HL-60 (cell line): Measurements from ENCODE around the gene DNAJB6.

Source experiments
- DNase-seq, 2 experiments: peaks; one replicate each; pipeline ENCODE4 v3.0.0-alpha.2; 2010 to 2020; ENCODE audit warnings: low read depth in 1 of 2, low spot score in 1 of 2
- H3K27ac ChIP-seq: fragments of 250-450 bp; sonication (Bioruptor Pico); replicated peaks from 2 replicates; pipeline ENCODE4 v1.5.1; 2020; ENCODE audit warnings: mild to moderate bottlenecking, moderate library complexity
- H3K27me3 ChIP-seq: fragments of 250-450 bp; sonication (Bioruptor Pico); 2 replicates; pipeline ENCODE4 v1.5.1; 2021; ENCODE audit warnings: mild to moderate bottlenecking, moderate library complexity; ENCODE audit not compliant: insufficient read depth, poor library complexity, severe bottlenecking
- H3K4me3 ChIP-seq: replicated peaks from 2 replicates; pipeline ENCODE4 v1.5.1; 2011; ENCODE audit warnings: mild to moderate bottlenecking, control low read depth, low read length; ENCODE audit not compliant: insufficient read depth
- GABPA ChIP-seq: IDR thresholded peaks from 2 replicates; pipeline ENCODE4 v1.6.1; 2012; ENCODE audit warnings: low read depth
- POLR2AphosphoS5 ChIP-seq: IDR thresholded peaks from 2 replicates; pipeline ENCODE4 v1.6.1; 2012; ENCODE audit warnings: low read depth
- SPI1 ChIP-seq: IDR thresholded peaks from 2 replicates; pipeline ENCODE4 v1.6.1; 2012; ENCODE audit warnings: low read depth, mild to moderate bottlenecking, borderline replicate concordance
- TF ChIP-seq, protein P1 (sequence below): IDR thresholded peaks from one replicate; pipeline ENCODE4 v1.5.1; 2011; ENCODE audit warnings: low read length, control low read depth, inconsistent platforms; ENCODE audit not compliant: insufficient read depth
- TF ChIP-seq, protein P2 (sequence below): IDR thresholded peaks from 2 replicates; pipeline ENCODE4 v1.6.1; 2012; ENCODE audit warnings: low read depth; ENCODE audit not compliant: insufficient replicate concordance

Gene DNAJB6

DNA sequence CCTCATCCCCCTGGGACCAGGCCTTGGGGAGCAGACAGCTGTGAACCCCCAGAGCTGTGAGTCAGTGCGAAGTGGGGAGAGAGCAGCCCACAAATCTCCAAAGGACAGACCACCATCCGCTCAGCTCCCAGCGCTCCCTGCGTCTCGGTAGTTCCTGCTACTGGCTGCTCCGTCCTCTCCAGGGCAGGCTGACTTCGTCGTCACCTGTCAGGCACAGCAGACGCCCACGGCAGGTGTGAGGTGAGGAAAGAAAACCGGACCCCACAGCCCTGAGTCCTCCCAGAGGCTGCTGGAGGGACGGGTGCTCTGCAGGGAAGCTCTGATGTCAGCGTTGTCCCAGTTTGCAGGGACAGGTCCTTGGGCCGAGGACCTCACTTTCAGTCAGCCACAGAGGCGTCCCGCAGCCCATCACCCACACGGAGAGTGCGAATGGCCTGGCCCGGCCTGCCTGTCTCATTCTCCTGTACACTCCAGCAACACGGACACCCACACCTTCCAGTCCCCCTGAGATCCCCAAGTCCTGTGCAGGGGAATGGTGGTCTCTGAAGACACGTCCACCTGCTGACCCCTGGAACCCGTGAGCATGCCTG, 95.2 kb downstream of the DNAJB6 start:
- Histone ChIP-seq H3K27me3 (no peaks in the 10 kb centered on the region), H3K27ac (no peak overlapping the region), H3K4me3 (no peak overlapping the region)
- no peak for DNase-seq
- TF ChIP-seq SPI1: no peak
- no peak for TF ChIP-seq POLR2AphosphoS5
- no peak for TF ChIP-seq GABPA
- TF ChIP-seq, protein P1, sequence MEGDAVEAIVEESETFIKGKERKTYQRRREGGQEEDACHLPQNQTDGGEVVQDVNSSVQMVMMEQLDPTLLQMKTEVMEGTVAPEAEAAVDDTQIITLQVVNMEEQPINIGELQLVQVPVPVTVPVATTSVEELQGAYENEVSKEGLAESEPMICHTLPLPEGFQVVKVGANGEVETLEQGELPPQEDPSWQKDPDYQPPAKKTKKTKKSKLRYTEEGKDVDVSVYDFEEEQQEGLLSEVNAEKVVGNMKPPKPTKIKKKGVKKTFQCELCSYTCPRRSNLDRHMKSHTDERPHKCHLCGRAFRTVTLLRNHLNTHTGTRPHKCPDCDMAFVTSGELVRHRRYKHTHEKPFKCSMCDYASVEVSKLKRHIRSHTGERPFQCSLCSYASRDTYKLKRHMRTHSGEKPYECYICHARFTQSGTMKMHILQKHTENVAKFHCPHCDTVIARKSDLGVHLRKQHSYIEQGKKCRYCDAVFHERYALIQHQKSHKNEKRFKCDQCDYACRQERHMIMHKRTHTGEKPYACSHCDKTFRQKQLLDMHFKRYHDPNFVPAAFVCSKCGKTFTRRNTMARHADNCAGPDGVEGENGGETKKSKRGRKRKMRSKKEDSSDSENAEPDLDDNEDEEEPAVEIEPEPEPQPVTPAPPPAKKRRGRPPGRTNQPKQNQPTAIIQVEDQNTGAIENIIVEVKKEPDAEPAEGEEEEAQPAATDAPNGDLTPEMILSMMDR: no peak
- TF ChIP-seq, protein P2, sequence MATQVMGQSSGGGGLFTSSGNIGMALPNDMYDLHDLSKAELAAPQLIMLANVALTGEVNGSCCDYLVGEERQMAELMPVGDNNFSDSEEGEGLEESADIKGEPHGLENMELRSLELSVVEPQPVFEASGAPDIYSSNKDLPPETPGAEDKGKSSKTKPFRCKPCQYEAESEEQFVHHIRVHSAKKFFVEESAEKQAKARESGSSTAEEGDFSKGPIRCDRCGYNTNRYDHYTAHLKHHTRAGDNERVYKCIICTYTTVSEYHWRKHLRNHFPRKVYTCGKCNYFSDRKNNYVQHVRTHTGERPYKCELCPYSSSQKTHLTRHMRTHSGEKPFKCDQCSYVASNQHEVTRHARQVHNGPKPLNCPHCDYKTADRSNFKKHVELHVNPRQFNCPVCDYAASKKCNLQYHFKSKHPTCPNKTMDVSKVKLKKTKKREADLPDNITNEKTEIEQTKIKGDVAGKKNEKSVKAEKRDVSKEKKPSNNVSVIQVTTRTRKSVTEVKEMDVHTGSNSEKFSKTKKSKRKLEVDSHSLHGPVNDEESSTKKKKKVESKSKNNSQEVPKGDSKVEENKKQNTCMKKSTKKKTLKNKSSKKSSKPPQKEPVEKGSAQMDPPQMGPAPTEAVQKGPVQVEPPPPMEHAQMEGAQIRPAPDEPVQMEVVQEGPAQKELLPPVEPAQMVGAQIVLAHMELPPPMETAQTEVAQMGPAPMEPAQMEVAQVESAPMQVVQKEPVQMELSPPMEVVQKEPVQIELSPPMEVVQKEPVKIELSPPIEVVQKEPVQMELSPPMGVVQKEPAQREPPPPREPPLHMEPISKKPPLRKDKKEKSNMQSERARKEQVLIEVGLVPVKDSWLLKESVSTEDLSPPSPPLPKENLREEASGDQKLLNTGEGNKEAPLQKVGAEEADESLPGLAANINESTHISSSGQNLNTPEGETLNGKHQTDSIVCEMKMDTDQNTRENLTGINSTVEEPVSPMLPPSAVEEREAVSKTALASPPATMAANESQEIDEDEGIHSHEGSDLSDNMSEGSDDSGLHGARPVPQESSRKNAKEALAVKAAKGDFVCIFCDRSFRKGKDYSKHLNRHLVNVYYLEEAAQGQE: no peak

DNA sequence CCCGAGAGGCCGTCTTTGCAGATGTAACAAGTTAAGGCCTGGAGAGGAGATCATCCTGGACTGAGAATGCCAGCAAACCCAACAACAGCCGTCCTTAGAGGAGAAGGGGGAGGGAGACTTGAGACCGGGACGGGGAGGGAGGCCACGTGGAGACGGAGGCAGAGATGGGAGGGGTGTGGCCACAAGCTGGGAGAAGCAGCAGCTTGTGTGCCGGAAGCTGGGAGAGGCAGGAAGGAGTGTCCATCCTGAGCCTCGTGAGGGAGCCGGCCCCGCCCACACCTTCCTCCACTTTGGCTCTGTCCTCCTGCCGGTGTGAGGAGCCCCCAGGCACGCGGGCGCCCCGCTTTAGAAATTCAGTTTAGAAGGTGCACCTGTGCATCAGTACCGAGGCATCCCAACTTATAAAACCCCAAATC, 95.7 kb downstream of the DNAJB6 start:
- Histone ChIP-seq H3K4me3 (no peak overlapping the region), H3K27ac (no peak overlapping the region)
- TF ChIP-seq SPI1 (no peak), POLR2AphosphoS5 (no peak), GABPA (no peak)
- TF ChIP-seq, protein P1: no peak
- TF ChIP-seq, protein P2: no peak

DNA sequence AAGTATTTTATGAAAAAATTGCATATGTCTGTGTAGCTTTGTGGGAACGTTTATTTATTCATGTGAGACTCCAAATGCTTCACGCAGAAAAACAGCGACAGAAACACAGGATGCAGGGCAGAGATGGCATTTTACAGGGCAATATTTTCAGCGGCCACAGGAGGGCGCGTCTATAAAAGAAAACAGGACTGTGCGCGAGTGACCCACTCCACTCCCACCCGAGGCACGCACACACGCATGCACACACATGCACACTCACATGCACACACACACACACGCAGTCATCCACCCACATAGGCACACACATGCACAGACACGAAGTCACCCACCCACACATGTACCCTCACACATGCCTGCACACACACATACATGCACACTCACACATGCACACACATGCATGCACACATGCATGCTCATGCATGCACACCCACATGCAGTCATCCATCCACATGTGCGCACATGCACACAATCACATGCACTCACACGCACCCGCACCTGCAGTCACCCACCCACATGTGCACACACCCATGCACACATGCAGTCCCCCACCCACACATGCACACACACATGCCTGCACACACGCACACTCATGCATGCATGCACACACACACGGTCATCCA, 96.3 kb downstream of the DNAJB6 start:
- no peaks in the 10 kb centered on the region for H3K27me3 ChIP-seq
- DNase-seq: peak in 1 of 2 experiments; percentile 28
- H3K27ac ChIP-seq: no peak overlapping the region
- no peak overlapping the region for H3K4me3 ChIP-seq
- TF ChIP-seq SPI1: no peak
- no peak for TF ChIP-seq GABPA
- TF ChIP-seq, protein P1: peak; percentile 62

More for the DNA sequence above, 95.7 kb downstream of the DNAJB6 start:
- no peaks in the 10 kb centered on the region for H3K27me3 ChIP-seq
- peak; percentile 23 to 59 for DNase-seq

DNA sequence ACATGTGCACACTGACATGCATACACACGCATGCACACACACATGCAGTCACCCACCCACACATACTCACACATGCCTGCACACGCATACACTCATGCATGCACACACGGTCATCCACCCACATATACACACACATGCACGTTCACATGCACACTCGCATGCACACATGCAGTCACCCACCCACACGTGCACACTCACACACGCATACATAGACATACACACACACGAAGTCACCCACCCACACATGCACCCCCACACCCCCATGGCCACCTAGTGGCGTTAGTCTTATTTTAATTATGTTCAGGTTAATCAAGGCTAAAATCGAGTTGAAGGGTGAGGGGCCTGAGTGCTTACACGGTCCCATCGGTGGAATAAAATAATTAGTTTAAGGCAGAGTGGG, 96.8 kb downstream of the DNAJB6 start:
- Histone ChIP-seq H3K27me3 (no peaks in the 10 kb centered on the region), H3K4me3 (no peak overlapping the region), H3K27ac (no peak overlapping the region)
- DNase-seq: no peak
- no peak for TF ChIP-seq GABPA
- TF ChIP-seq, protein P2: no peak
- no peak for TF ChIP-seq SPI1
- TF ChIP-seq POLR2AphosphoS5: no peak
- TF ChIP-seq, protein P1: no peak
